HEK293T (cell line): ENCODE results near the gene ANKRD44.

Source experiments
- CTCF ChIA-PET: fragments of 350-600 bp; formaldehyde crosslinking; extraction: SDS; loops from one replicate; lab custom pipeline; 2021; ENCODE audit warnings: antibody characterized with exemption, inconsistent platforms; lab: Yijun Ruan, JAX
- POLR2A ChIA-PET: fragments of 350-600 bp; formaldehyde crosslinking; extraction: SDS; loops from one replicate; lab custom pipeline; 2020; ENCODE audit warnings: antibody characterized with exemption, inconsistent platforms; lab: Yijun Ruan, JAX
- DNase-seq: peaks from one replicate; pipeline ENCODE4 v3.0.0; 2012; ENCODE audit warnings: mixed read lengths; ENCODE audit errors: extremely low spot score
- ARNT ChIP-seq: fragments of 450-650 bp; IDR thresholded peaks from 2 replicates; pipeline ENCODE4 v1.6.1; 2017; ENCODE audit warnings: mild to moderate bottlenecking
- BHLHE40 ChIP-seq: fragments of 450-650 bp; IDR thresholded peaks from 2 replicates; pipeline ENCODE4 v1.6.1; 2016; ENCODE audit warnings: mild to moderate bottlenecking, moderate library complexity, borderline replicate concordance
- CTBP1 ChIP-seq: fragments of 450-650 bp; IDR thresholded peaks from 2 replicates; pipeline ENCODE4 v1.6.1; 2016; ENCODE audit warnings: borderline replicate concordance
- ELF4 ChIP-seq: fragments of 450-650 bp; IDR thresholded peaks from 2 replicates; pipeline ENCODE4 v1.6.1; 2017; ENCODE audit warnings: antibody characterized with exemption
- FOXA1 ChIP-seq: fragments of 450-650 bp; IDR thresholded peaks from 2 replicates; pipeline ENCODE4 v1.6.1; 2016; ENCODE audit warnings: mild to moderate bottlenecking
- FOXK2 ChIP-seq: fragments of 450-650 bp; IDR thresholded peaks from 2 replicates; pipeline ENCODE4 v1.6.1; 2016; ENCODE audit warnings: mild to moderate bottlenecking
- FOXM1 ChIP-seq: fragments of 450-650 bp; IDR thresholded peaks from 2 replicates; pipeline ENCODE4 v1.6.1; 2017; ENCODE audit warnings: mild to moderate bottlenecking, borderline replicate concordance
- HDGF ChIP-seq: fragments of 450-650 bp; IDR thresholded peaks from 2 replicates; pipeline ENCODE4 v1.6.1; 2017; ENCODE audit warnings: antibody characterized with exemption, borderline replicate concordance
- L3MBTL2 ChIP-seq: fragments of 450-650 bp; conservative IDR thresholded peaks from 2 replicates; pipeline ENCODE4 v1.6.1; 2016; ENCODE audit warnings: mild to moderate bottlenecking
- LEF1 ChIP-seq: fragments of 450-650 bp; IDR thresholded peaks from 2 replicates; pipeline ENCODE4 v1.6.1; 2017; ENCODE audit warnings: mild to moderate bottlenecking, borderline replicate concordance
- NFRKB ChIP-seq: fragments of 450-650 bp; IDR thresholded peaks from 2 replicates; pipeline ENCODE4 v1.6.1; 2016; ENCODE audit warnings: mild to moderate bottlenecking, moderate library complexity
- PKNOX1 ChIP-seq: fragments of 450-650 bp; IDR thresholded peaks from 2 replicates; pipeline ENCODE4 v1.6.1; 2016
- SP1 ChIP-seq: fragments of 450-650 bp; IDR thresholded peaks from 2 replicates; pipeline ENCODE4 v1.6.1; 2017
- SUZ12 ChIP-seq: fragments of 450-650 bp; IDR thresholded peaks from 2 replicates; pipeline ENCODE4 v1.6.1; 2016; ENCODE audit warnings: mild to moderate bottlenecking
- TARDBP ChIP-seq: fragments of 450-650 bp; IDR thresholded peaks from 2 replicates; pipeline ENCODE4 v1.6.1; 2016
- ZNF384 ChIP-seq: fragments of 450-650 bp; IDR thresholded peaks from 2 replicates; pipeline ENCODE4 v1.6.1; 2016

The ANKRD44 gene

GRCh38 chr2:197239434-197239833 is 71.1 kb downstream of the ANKRD44 start:
- no peak for DNase-seq
- ChIA-PET POLR2A (no interaction called here), CTCF (no interaction called here)
- no peak for TF ChIP-seq NFRKB
- TF ChIP-seq L3MBTL2 = no peak
- no peak for TF ChIP-seq ARNT

GRCh38 chr2:197238043-197238365 is 72.6 kb downstream of the ANKRD44 start:
- CTCF ChIA-PET = no interaction called here
- POLR2A ChIA-PET = no interaction called here
- DNase-seq = no peak
- no peak for TF ChIP-seq HDGF
- TF ChIP-seq FOXK2 = no peak
- TF ChIP-seq L3MBTL2 = no peak

- TF ChIP-seq SUZ12 = no peak
- no peak for TF ChIP-seq ARNT
- no peak for TF ChIP-seq FOXM1
- no peak for TF ChIP-seq ZNF384
- TF ChIP-seq HDGF = no peak
- no peak for TF ChIP-seq FOXK2
- TF ChIP-seq PKNOX1 = no peak
- TF ChIP-seq BHLHE40 = no peak
- TF ChIP-seq TARDBP = no peak
- no peak for TF ChIP-seq CTBP1
- TF ChIP-seq FOXA1 = no peak
- no peak for TF ChIP-seq ELF4
- no peak for TF ChIP-seq LEF1
- TF ChIP-seq NFRKB = no peak
- no peak for TF ChIP-seq L3MBTL2
- no peak for TF ChIP-seq SP1
- POLR2A ChIA-PET = no interaction called here
- CTCF ChIA-PET = no interaction called here
- DNase-seq = no peak
These were observed 73.1 kb downstream of the ANKRD44 start for GRCh38 chr2:197237291-197238042.

GRCh38 chr2:197236816-197237215 is 73.8 kb downstream of the ANKRD44 start:
- TF ChIP-seq ARNT = no peak
- TF ChIP-seq LEF1 = no peak
- TF ChIP-seq SUZ12 = no peak
- TF ChIP-seq TARDBP = no peak
- no peak for DNase-seq
- CTCF ChIA-PET = no interaction called here
- POLR2A ChIA-PET = no interaction called here

GRCh38 chr2:197236159-197236558 is 74.4 kb downstream of the ANKRD44 start:
- POLR2A ChIA-PET = no interaction called here
- DNase-seq = no peak
- CTCF ChIA-PET = interaction anchor here (0.7 kb wide), 1 partner anchor 45 kb away, joined by 4 read pairs; no protein-coding TSS in a partner anchor
- no peak for TF ChIP-seq NFRKB
- TF ChIP-seq FOXA1 = no peak
- no peak for TF ChIP-seq ZNF384
- no peak for TF ChIP-seq HDGF
- no peak for TF ChIP-seq TARDBP
- no peak for TF ChIP-seq FOXM1
- no peak for TF ChIP-seq CTBP1
- TF ChIP-seq LEF1 = no peak
- TF ChIP-seq ARNT = no peak
- no peak for TF ChIP-seq FOXK2

GRCh38 chr2:197235711-197236110 is 74.9 kb downstream of the ANKRD44 start:
- ChIA-PET POLR2A (no interaction called here), CTCF (interaction anchor here (0.7 kb wide), 1 partner anchor 44 kb away, joined by 4 read pairs; no protein-coding TSS in a partner anchor)
- DNase-seq = no peak

GRCh38 chr2:197234671-197235191 is 75.8 kb downstream of the ANKRD44 start:
- DNase-seq = no peak
- CTCF ChIA-PET = no interaction called here
- POLR2A ChIA-PET = no interaction called here
- no peak for TF ChIP-seq SP1
- no peak for TF ChIP-seq LEF1
- TF ChIP-seq L3MBTL2 = no peak
- no peak for TF ChIP-seq TARDBP

More at GRCh38 chr2:197235711-197236110, 74.9 kb downstream of the ANKRD44 start:
- TF ChIP-seq NFRKB = no peak
- no peak for TF ChIP-seq CTBP1
- no peak for TF ChIP-seq LEF1
- TF ChIP-seq ZNF384 = no peak
- no peak for TF ChIP-seq FOXA1
- no peak for TF ChIP-seq ELF4
- no peak for TF ChIP-seq ARNT

GRCh38 chr2:197233473-197233872 is 77.1 kb downstream of the ANKRD44 start:
- no peak for DNase-seq
- no peak for TF ChIP-seq FOXA1
- TF ChIP-seq FOXK2 = no peak
- no peak for TF ChIP-seq LEF1
- TF ChIP-seq ARNT = no peak
- TF ChIP-seq FOXM1 = no peak
- no peak for TF ChIP-seq NFRKB
- no peak for TF ChIP-seq BHLHE40
- TF ChIP-seq SP1 = no peak
- no peak for TF ChIP-seq PKNOX1
- TF ChIP-seq SUZ12 = no peak
- no peak for TF ChIP-seq CTBP1
- TF ChIP-seq TARDBP = no peak
- TF ChIP-seq L3MBTL2 = no peak
- ChIA-PET CTCF (interaction anchor here (0.6 kb wide), 1 partner anchor 42 kb away, joined by 3 read pairs; no protein-coding TSS in a partner anchor), POLR2A (no interaction called here)
